SK-N-SH (cell line): ENCODE data around the gene S1PR1. TPM values are rescaled to one million over a fixed set of nuclear protein-coding genes. Genes with fewer than 3 reads are reported as not detected.

Experiments
- CTCF ChIA-PET: fragments of 300-600, 350-600 bp; formaldehyde crosslinking; extraction: SDS; loops from one replicate; lab custom pipeline; 2021; lab: Yijun Ruan, JAX
- POLR2A ChIA-PET: fragments of 350-600 bp; sonication (Branson Sonifier 250); formaldehyde crosslinking; extraction: SDS; loops from one replicate; lab custom pipeline; 2020; ENCODE audit warnings: antibody characterized with exemption, inconsistent platforms; lab: Yijun Ruan, JAX
- DNase-seq: peaks from one replicate; pipeline ENCODE4 v3.0.0; 2012
- H2AFZ ChIP-seq: fragments of 200-600 bp; sonication (generic); 2 replicates; pipeline ENCODE4 v1.8.1; 2016; ENCODE audit warnings: antibody characterized with exemption, mild to moderate bottlenecking, low read depth
- H3F3A ChIP-seq: fragments of 200-600 bp; sonication (generic); replicated peaks from 2 replicates; pipeline ENCODE3; 2016; ENCODE audit warnings: antibody characterized with exemption, mild to moderate bottlenecking; ENCODE audit not compliant: insufficient read depth
- H3K27ac ChIP-seq, 2 experiments: fragments of 200-500 bp in 1 of 2; fragments of 200-600 bp in 1 of 2; sonication (Bioruptor generic) in 1 of 2; sonication (generic), shearing (Covaris generic) in 1 of 2; 2 replicates each; pipeline versions ENCODE4 v1.5.1 to v1.6.1; 2014 to 2016; ENCODE audit warnings: low read depth in 2 of 2, inconsistent platforms in 1 of 2, low read length in 1 of 2, mild to moderate bottlenecking in 1 of 2, mixed read lengths in 1 of 2
- H3K27me3 ChIP-seq: fragments of 200-600 bp; sonication (generic), shearing (Covaris generic); 2 replicates; pipeline ENCODE4 v1.6.1; 2016; ENCODE audit warnings: mixed run types; ENCODE audit not compliant: insufficient read depth
- H3K36me3 ChIP-seq, 2 experiments: fragments of 200-500 bp in 1 of 2; fragments of 200-600 bp in 1 of 2; sonication (Bioruptor generic) in 1 of 2; sonication (generic) in 1 of 2; replicated peaks in 1 of 2; 2 replicates each; pipeline versions ENCODE3 to v1.5.1; 2014 to 2016; ENCODE audit warnings: low read length in 1 of 2, mild to moderate bottlenecking in 1 of 2; ENCODE audit not compliant: insufficient read depth in 2 of 2, control insufficient read depth in 1 of 2
- H3K4me1 ChIP-seq, 2 experiments: fragments of 200-500 bp in 1 of 2; fragments of 200-600 bp in 1 of 2; sonication (Bioruptor generic) in 1 of 2; sonication (generic), shearing (Covaris generic) in 1 of 2; 2 replicates each; pipeline versions ENCODE4 v1.5.1 to v1.6.1; 2014 to 2016; ENCODE audit warnings: low read depth in 1 of 2, low read length in 1 of 2, mixed run types in 1 of 2; ENCODE audit not compliant: insufficient read depth in 2 of 2, control insufficient read depth in 1 of 2
- H3K4me2 ChIP-seq: fragments of 200-600 bp; sonication (generic), shearing (Covaris generic); 2 replicates; pipeline ENCODE4 v1.6.1; 2017; ENCODE audit warnings: mixed run types
- H3K4me3 ChIP-seq, 2 experiments: fragments of 200-500 bp in 1 of 2; fragments of 200-600 bp in 1 of 2; sonication (Bioruptor generic) in 1 of 2; sonication (generic), shearing (Covaris generic) in 1 of 2; 2 replicates each; pipeline versions ENCODE4 v1.5.1 to v1.8.1; 2014 to 2016; ENCODE audit warnings: low read depth in 2 of 2, inconsistent platforms in 1 of 2, low read length in 1 of 2, mild to moderate bottlenecking in 1 of 2, mixed read lengths in 1 of 2, moderate library complexity in 1 of 2
- H3K79me2 ChIP-seq: fragments of 200-600 bp; sonication (generic); 2 replicates; pipeline ENCODE4 v1.8.1; 2017; ENCODE audit warnings: mild to moderate bottlenecking; ENCODE audit not compliant: insufficient read depth
- H3K9ac ChIP-seq: fragments of 200-600 bp; sonication (generic); 2 replicates; pipeline ENCODE4 v1.6.1; 2017; ENCODE audit warnings: mixed run types
- H3K9me2 ChIP-seq: fragments of 200-600 bp; sonication (generic); 2 replicates; pipeline ENCODE4 v1.6.1; 2017; ENCODE audit warnings: mixed run types
- H3K9me3 ChIP-seq: fragments of 200-600 bp; sonication (generic); 2 replicates; pipeline ENCODE4 v1.6.1; 2017; ENCODE audit warnings: mixed run types, mild to moderate bottlenecking, moderate library complexity
- H4K20me1 ChIP-seq: fragments of 200-600 bp; sonication (generic); 2 replicates; pipeline ENCODE4 v1.6.1; 2017; ENCODE audit warnings: mild to moderate bottlenecking, mixed run types; ENCODE audit not compliant: insufficient read depth
- ELF1 ChIP-seq: IDR thresholded peaks from 2 replicates; pipeline ENCODE4 v1.4.0; 2012
- FOSL2 ChIP-seq: IDR thresholded peaks from 2 replicates; pipeline ENCODE4 v1.4.0; 2012; ENCODE audit warnings: low read depth, mild to moderate bottlenecking, moderate library complexity, borderline replicate concordance
- FOXJ3 ChIP-seq: sonication (generic); formaldehyde crosslinking; IDR thresholded peaks from 2 replicates; pipeline ENCODE4 v1.5.1; 2020; ENCODE audit warnings: mild to moderate bottlenecking, missing genetic modification reagents
- GATA2 ChIP-seq: sonication (generic); formaldehyde crosslinking; IDR thresholded peaks from 2 replicates; pipeline ENCODE4 v1.5.0; 2020; ENCODE audit warnings: mild to moderate bottlenecking, missing genetic modification reagents
- MEF2A ChIP-seq: IDR thresholded peaks from 2 replicates; pipeline ENCODE4 v1.4.0; 2012; ENCODE audit warnings: low read depth, borderline replicate concordance
- MXI1 ChIP-seq: IDR thresholded peaks from 2 replicates; pipeline ENCODE4 v1.6.1; 2012; ENCODE audit warnings: mild to moderate bottlenecking, low read depth, low read length, improper control_type of control experiment
- NFIC ChIP-seq: IDR thresholded peaks from 2 replicates; pipeline ENCODE4 v1.4.0; 2012; ENCODE audit warnings: borderline replicate concordance
- RXRA ChIP-seq: IDR thresholded peaks from 2 replicates; pipeline ENCODE4 v1.4.0; 2012; ENCODE audit warnings: low read depth, mild to moderate bottlenecking, borderline replicate concordance
- ZBTB33 ChIP-seq: IDR thresholded peaks from 2 replicates; pipeline ENCODE4 v1.4.0; 2012; ENCODE audit warnings: low read depth, borderline replicate concordance
- WGBS: methylation state at CpG from one replicate; pipeline ENCODE4 v1.1.6; 2017; ENCODE audit warnings: low lambda C conversion rate; 5-methylcytosine and 5-hydroxymethylcytosine counted together
- polyA plus RNA-seq, 3 experiments: library from polyadenylated mRNA; depleted of rRNA; stranded (reverse); fragments of >200 nt; gene quantifications; 2 replicates each; pipeline ENCODE4 v1.2.3, GENCODE V29; 2012
- TF ChIP-seq, protein P1 (sequence below): IDR thresholded peaks from 2 replicates; pipeline ENCODE4 v1.6.1; 2012; ENCODE audit warnings: mild to moderate bottlenecking, low read depth, low read length, moderate library complexity
- TF ChIP-seq, protein P2 (sequence below): IDR thresholded peaks from 2 replicates; pipeline ENCODE4; 2012

The S1PR1 gene
- polyA plus RNA-seq, 1 of the 3 experiments (the other 2 are of a cell fraction): 5.9 TPM

DNA sequence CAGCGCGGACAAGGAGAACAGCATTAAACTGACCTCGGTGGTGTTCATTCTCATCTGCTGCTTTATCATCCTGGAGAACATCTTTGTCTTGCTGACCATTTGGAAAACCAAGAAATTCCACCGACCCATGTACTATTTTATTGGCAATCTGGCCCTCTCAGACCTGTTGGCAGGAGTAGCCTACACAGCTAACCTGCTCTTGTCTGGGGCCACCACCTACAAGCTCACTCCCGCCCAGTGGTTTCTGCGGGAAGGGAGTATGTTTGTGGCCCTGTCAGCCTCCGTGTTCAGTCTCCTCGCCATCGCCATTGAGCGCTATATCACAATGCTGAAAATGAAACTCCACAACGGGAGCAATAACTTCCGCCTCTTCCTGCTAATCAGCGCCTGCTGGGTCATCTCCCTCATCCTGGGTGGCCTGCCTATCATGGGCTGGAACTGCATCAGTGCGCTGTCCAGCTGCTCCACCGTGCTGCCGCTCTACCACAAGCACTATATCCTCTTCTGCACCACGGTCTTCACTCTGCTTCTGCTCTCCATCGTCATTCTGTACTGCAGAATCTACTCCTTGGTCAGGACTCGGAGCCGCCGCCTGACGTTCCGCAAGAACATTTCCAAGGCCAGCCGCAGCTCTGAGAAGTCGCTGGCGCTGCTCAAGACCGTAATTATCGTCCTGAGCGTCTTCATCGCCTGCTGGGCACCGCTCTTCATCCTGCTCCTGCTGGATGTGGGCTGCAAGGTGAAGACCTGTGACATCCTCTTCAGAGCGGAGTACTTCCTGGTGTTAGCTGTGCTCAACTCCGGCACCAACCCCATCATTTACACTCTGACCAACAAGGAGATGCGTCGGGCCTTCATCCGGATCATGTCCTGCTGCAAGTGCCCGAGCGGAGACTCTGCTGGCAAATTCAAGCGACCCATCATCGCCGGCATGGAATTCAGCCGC lies 2.5 kb downstream of the S1PR1 start:
- no peak overlapping the region for H3K27ac ChIP-seq
- H3K9ac ChIP-seq: no peak overlapping the region
- ChIA-PET POLR2A (no interaction called here), CTCF (interaction anchor here (0.6 to 3.6 kb wide), 41 partner anchors 9 to 1432 kb away, joined by 3 to 45 read pairs (median 4); no protein-coding TSS in a partner anchor)
- TF ChIP-seq MEF2A: no peak
- no peak for TF ChIP-seq ELF1
- no peak for TF ChIP-seq NFIC
- TF ChIP-seq ZBTB33: no peak
- TF ChIP-seq, protein P1, sequence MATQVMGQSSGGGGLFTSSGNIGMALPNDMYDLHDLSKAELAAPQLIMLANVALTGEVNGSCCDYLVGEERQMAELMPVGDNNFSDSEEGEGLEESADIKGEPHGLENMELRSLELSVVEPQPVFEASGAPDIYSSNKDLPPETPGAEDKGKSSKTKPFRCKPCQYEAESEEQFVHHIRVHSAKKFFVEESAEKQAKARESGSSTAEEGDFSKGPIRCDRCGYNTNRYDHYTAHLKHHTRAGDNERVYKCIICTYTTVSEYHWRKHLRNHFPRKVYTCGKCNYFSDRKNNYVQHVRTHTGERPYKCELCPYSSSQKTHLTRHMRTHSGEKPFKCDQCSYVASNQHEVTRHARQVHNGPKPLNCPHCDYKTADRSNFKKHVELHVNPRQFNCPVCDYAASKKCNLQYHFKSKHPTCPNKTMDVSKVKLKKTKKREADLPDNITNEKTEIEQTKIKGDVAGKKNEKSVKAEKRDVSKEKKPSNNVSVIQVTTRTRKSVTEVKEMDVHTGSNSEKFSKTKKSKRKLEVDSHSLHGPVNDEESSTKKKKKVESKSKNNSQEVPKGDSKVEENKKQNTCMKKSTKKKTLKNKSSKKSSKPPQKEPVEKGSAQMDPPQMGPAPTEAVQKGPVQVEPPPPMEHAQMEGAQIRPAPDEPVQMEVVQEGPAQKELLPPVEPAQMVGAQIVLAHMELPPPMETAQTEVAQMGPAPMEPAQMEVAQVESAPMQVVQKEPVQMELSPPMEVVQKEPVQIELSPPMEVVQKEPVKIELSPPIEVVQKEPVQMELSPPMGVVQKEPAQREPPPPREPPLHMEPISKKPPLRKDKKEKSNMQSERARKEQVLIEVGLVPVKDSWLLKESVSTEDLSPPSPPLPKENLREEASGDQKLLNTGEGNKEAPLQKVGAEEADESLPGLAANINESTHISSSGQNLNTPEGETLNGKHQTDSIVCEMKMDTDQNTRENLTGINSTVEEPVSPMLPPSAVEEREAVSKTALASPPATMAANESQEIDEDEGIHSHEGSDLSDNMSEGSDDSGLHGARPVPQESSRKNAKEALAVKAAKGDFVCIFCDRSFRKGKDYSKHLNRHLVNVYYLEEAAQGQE: no peak
- TF ChIP-seq, protein P2, sequence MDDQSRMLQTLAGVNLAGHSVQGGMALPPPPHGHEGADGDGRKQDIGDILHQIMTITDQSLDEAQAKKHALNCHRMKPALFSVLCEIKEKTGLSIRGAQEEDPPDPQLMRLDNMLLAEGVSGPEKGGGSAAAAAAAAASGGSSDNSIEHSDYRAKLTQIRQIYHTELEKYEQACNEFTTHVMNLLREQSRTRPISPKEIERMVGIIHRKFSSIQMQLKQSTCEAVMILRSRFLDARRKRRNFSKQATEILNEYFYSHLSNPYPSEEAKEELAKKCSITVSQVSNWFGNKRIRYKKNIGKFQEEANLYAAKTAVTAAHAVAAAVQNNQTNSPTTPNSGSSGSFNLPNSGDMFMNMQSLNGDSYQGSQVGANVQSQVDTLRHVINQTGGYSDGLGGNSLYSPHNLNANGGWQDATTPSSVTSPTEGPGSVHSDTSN: no peak
- no peak for TF ChIP-seq RXRA
- no peak for TF ChIP-seq GATA2 (CRISPR knock-in tag)
- no peak for TF ChIP-seq MXI1
- no peak for TF ChIP-seq FOXJ3 (CRISPR knock-in tag)
- no peak for TF ChIP-seq FOSL2
- no peaks in the 10 kb centered on the region for H3K27me3 ChIP-seq
- H3K4me1 ChIP-seq: peaks cover 0 to 8% of the 10 kb centered on the region in 2 experiments; a peak in 2 of 4 replicates
- no peaks in the 10 kb centered on the region for H3K9me3 ChIP-seq
- H2AFZ ChIP-seq: no peak overlapping the region
- H4K20me1 ChIP-seq: no peaks in the 10 kb centered on the region
- no peak for DNase-seq
- H3K36me3 ChIP-seq: no peaks in the 10 kb centered on the region
- peaks cover 4% of the 10 kb centered on the region for H3F3A ChIP-seq
- no peaks in the 10 kb centered on the region for H3K9me2 ChIP-seq
- 93% methylated on average over 39 of the region's 42 CpGs for WGBS
- no peak overlapping the region for H3K4me2 ChIP-seq
- H3K4me3 ChIP-seq: no peak overlapping the region
- H3K79me2 ChIP-seq: no peaks in the 10 kb centered on the region
